ENCODE results near the gene NWD2.
A peak's percentile ranks its signal among the peaks of the same experiment; 100 is the strongest.

The NWD2 gene

DNA sequence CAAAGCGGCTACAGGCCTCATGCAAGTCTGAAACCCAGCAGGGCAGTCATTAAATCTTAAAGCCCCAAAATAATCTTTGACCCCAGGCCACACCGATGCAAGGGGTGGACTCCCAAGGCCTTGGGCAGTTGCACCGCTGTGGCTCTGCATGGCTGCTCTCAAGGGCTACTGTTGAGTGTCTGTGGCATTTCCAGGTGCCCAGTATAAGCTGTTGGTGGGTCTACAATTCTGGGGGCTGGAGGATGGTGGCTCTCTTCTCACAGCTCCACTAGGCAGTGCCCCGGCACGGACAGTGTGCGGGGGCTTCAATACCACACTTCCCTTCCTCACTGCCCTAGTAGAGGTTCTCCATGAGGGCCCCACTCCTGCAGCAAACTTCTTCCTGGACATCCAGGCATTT is 60.1 kb downstream of the NWD2 start:
- no peak for DNase-seq (ENCODE audit: low spot score)

GRCh38 chr4:37305984-37306383 is 61.4 kb downstream of the NWD2 start:
- no peak for DNase-seq (ENCODE audit: low spot score)

GRCh38 chr4:37317104-37317643 is 72.6 kb downstream of the NWD2 start:
- DNase-seq (ENCODE audit: low spot score): no peak

DNA sequence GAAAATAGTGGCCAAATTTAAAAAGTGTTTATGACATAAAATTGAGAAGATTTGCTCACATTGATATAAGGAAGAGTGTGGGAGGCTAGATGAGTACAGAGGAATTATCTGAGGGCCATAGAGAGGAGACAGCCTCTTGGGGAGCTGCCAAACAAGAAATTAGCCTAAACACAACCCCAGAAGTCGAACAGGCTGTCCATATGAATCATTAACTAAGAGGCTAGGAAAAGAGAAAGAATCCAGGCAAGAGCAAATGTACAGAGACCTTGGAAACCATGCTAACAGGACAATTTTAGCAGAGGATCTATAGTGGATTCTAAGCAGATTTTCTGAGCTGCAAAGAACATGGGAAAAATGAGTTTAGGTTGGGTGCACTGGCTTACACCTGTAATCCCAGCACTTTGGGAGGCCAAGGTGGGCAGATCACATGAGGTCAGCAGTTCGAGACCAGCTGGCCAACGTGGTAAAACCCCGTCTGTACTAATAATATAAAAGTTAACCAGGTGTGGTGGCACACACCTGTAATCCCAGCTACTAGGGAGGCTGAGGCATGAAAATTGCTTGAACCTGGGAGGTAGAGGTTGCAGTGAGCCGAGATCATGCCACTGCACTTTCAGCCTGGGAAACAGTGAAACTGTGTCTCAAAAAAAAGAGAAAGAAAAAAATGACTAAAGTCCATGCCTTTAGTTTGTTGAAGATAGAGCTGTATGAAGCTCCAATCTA is 76.1 kb downstream of the NWD2 start:
- no peak for DNase-seq (ENCODE audit: low spot score)

GRCh38 chr4:37322122-37322521 is 77.6 kb downstream of the NWD2 start:
- DNase-seq (ENCODE audit: low spot score): no peak

DNA sequence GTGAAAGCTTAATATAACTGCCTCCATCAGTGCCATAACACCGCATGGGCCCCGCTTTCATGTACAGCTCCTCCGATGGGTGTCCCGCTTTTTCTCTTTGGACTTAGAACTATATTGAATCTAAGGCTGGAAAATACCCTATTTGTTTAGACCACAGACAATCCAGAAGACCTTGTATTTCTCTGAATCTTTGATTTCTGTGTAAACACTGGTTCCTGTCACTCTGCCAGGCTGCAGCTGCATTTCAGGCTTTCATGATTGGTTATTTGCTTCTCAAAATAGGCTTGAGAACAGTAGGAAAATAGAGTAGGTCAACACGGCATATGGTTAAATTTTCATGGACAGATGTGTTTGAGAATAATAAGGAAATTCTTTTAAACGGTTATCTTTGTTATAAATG is 80.0 kb downstream of the NWD2 start:
- no peak for DNase-seq (ENCODE audit: low spot score)

- no peak for DNase-seq (ENCODE audit: low spot score)
Measured at GRCh38 chr4:37326852-37327251, 82.3 kb downstream of the NWD2 start.

DNA sequence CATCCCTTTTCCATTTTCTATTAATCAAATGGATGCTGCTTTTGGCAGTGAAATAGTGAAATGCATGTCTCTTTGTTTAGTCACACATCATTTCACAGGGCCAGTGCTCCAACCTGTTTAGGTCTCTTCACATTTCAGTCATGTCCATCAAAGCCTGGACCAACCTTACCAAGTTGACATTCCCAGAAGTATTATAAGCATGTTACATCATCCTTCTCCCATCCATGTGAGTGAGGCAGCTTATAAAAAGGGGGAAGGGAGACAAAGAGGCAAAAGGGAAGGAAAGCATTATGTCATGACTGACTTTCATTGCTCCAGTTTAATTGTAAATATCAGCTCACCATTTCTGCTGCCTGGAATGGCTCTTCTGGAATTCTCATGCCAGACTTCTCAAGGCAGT is 94.4 kb downstream of the NWD2 start:
- no peak for DNase-seq (ENCODE audit: low spot score)

GRCh38 chr4:37358748-37359147 is 114.2 kb downstream of the NWD2 start:
- DNase-seq (ENCODE audit: low spot score): no peak

DNA sequence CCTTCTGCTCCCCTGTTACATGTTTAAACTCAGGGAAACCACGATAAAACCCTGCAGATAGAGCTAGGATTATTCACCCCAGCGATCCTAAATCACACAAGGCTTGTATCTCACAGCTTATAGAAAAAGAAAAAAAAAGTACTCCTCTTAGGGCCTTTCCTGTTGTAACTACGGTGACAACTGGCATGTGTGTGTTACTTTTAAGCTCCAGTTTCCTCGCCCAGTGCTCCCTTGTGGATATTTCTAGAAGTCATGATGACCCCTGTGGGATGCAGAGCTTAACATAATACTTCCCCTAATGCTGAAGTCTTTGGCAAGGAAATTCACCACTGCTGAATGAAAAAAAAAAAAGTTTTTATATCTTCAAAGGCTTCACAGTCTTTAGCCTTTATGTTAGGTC is 114.7 kb downstream of the NWD2 start:
- no peak for DNase-seq (ENCODE audit: low spot score)

GRCh38 chr4:37365888-37366287 is 121.3 kb downstream of the NWD2 start:
- DNase-seq (ENCODE audit: low spot score): no peak

- DNase-seq (ENCODE audit: low spot score): no peak
Measured at GRCh38 chr4:37367901-37368300, 123.4 kb downstream of the NWD2 start.

- DNase-seq (ENCODE audit: low spot score): no peak
Measured at GRCh38 chr4:37370052-37370451, 125.5 kb downstream of the NWD2 start.

- DNase-seq (ENCODE audit: low spot score): no peak
Measured at GRCh38 chr4:37381040-37381668, 136.6 kb downstream of the NWD2 start.

DNA sequence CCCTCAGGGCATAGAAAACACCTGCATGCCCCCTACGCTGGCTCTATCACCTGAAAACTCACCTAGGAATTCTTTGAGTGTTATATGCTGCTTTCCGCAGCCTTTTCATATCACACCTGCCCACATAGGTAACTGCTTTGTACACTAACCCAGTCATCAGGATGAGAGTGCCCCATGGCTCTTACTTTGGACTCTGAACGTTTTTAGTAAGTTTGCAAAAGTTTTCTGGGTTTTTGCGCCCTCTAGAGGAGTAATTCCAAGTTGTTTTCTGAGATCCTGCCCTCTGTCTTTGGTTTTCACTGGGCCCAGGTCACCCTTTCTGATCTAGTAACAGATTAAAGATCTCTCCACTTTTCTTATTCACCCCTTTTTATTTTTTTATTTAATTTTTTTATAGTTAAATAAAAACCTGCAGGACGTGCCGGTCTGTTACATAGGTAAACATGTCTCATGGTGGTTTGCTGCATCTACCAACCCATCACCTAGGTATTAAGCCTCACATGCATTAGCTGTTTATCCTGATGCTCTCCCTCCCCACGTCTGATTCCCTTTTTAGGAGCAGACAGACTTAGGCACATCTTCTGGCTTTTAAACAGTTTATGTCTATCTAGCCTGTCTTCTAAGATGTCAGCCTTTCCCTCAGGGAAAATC is 139.2 kb downstream of the NWD2 start:
- DNase-seq (ENCODE audit: low spot score): peak; percentile 30

- DNase-seq (ENCODE audit: low spot score): no peak
Measured at GRCh38 chr4:37385424-37385823, 140.9 kb downstream of the NWD2 start.

DNA sequence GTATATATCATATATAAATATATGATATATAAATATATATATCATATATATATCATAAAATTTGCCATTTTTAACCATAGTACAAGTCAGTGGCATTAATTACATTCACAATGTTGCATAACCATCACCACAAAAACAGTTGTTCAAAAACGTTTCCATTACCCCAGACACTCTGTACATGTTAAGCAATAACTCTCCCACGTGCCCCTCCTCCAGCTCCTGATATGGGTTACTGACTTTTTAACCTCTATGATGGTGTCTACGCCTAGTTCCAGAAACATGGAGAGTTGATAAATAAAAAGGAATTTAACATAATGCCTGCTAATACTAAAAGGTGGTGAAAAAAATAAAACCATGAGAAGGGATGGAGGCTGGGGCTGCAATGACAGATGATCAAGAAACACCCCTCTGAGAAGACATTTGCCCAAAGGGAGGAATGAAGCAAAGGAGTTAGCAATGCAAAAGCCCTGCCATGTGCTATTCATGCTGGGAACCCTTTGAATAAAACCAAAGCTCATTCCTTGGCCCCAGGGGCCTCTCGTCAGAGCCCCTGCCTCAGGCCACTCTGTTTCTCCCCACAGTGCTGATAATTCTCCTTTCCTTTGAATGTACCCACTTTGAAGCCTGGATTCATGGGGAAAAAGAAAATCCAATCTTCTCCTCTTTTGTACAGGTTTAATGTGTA is 144.3 kb downstream of the NWD2 start:
- no peak for DNase-seq (ENCODE audit: low spot score)

GRCh38 chr4:37389366-37389765 is 144.8 kb downstream of the NWD2 start:
- DNase-seq (ENCODE audit: low spot score): no peak

- DNase-seq (ENCODE audit: low spot score): peak; percentile 69
Measured at GRCh38 chr4:37389967-37390580, 145.5 kb downstream of the NWD2 start.

GRCh38 chr4:37392521-37393255 is 148.1 kb downstream of the NWD2 start:
- peak; percentile 11 for DNase-seq (ENCODE audit: low spot score)

DNA sequence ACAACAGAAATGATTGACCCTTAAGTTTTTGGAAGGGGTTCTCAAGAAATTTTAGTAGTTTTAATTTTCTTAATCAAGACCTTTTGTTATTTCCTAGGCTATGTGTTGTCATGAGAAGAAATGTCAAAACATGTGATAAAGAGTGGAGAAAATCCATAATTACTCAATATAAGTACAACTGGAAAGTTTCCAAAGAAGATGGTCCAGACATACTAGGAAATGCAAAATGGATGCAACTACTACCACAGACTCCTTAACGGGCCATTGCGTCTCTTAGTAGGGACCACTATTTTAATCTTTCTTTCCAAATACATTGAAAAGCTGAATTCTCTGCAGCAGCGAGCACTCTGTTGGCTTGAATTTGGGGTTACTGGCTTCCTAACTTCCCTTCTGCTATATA is 148.8 kb downstream of the NWD2 start:
- DNase-seq (ENCODE audit: low spot score): no peak

All from kidney capillary endothelial cell (primary cell).